OCI-LY7 (cell line): ENCODE measurements around the gene DHX9.

Experiments
- CTCF ChIP-seq: fragments of 200-600 bp; sonication (generic); conservative IDR thresholded peaks from 2 replicates; pipeline ENCODE4 v1.5.1; 2014; ENCODE audit warnings: mild to moderate bottlenecking, antibody characterized with exemption, low read length, moderate library complexity, mixed read lengths
- EZH2phosphoT487 ChIP-seq: fragments of 200-600 bp; sonication (generic); IDR thresholded peaks from 2 replicates; pipeline ENCODE4 v1.6.1; 2018; ENCODE audit warnings: low read depth, borderline replicate concordance, mild to moderate bottlenecking, mixed run types, antibody characterized with exemption, low read length, moderate library complexity, mixed read lengths

DNA sequence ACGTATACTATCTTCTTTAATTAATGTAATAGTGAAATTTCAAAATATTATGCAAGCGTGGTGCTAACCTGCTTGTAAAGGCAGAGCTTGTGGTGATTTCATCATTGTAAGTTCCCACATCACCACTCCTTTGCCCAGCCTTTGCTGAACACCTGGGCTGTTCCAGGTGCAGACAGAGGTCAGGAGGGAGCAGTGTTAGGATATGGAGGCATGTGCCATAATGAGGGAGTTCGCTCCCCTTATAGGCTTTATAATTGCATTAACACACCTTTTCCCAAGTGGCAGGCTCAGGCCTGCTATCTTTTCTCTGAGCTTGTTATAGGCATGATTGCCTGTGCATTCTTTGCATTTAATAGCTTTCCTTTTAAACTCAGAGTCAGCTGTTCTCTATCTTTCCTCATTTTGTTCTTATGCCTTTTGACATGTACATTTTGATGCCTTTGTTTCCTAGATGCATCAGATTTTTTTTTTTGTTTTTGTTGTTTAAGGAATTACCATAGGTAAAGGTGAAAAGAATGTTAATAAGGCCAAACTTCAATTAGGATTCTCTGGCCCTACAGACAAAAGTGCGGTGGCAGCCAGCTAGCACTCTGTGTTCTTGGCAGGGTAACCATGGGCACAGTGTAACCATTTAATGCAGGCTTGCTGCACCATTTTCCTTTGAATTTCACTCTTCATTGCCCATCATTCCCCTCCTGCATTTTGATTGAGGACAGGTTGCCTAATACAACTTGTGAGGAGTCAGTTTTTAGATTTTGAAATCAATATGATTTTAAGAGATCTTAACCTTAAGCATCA lies 36.9 kb upstream of the DHX9 start:
- TF ChIP-seq CTCF (no peak), EZH2phosphoT487 (no peak)
